ENCODE results near the gene NT5E.

The NT5E gene

GRCh38 chr6:85460921-85461797 is 11.3 kb downstream of the NT5E start:
- DNase-seq, result peak in 1 of 2 experiments; percentile 52

- no peak for DNase-seq
These were observed 11.9 kb downstream of the NT5E start for GRCh38 chr6:85461798-85462170.

GRCh38 chr6:85462673-85463072 is 12.8 kb downstream of the NT5E start:
- no peak for DNase-seq

GRCh38 chr6:85463621-85464259 is 13.9 kb downstream of the NT5E start:
- peak in 1 of 2 experiments; percentile 70 for DNase-seq

- DNase-seq, result peak; percentile 93 to 98
These were observed 14.4 kb downstream of the NT5E start for GRCh38 chr6:85464260-85464644.

GRCh38 chr6:85464722-85465150 is 14.9 kb downstream of the NT5E start:
- peak; percentile 96 to 98 for DNase-seq

GRCh38 chr6:85465762-85466161 is 15.9 kb downstream of the NT5E start:
- DNase-seq, result no peak

GRCh38 chr6:85468326-85468725 is 18.4 kb downstream of the NT5E start:
- no peak for DNase-seq

- DNase-seq, result no peak
These were observed 19.6 kb downstream of the NT5E start for GRCh38 chr6:85469276-85470022.

- DNase-seq, result no peak
These were observed 20.1 kb downstream of the NT5E start for GRCh38 chr6:85470023-85470410.

GRCh38 chr6:85472744-85473143 is 22.9 kb downstream of the NT5E start:
- no peak for DNase-seq

GRCh38 chr6:85473748-85474147 is 23.9 kb downstream of the NT5E start:
- no peak for DNase-seq

GRCh38 chr6:85476532-85476931 is 26.6 kb downstream of the NT5E start:
- no peak for DNase-seq

GRCh38 chr6:85479208-85479607 is 29.3 kb downstream of the NT5E start:
- DNase-seq, result no peak

- no peak for DNase-seq
These were observed 32.5 kb downstream of the NT5E start for GRCh38 chr6:85482206-85482904.

- peak; percentile 57 to 78 for DNase-seq
These were observed 33.2 kb downstream of the NT5E start for GRCh38 chr6:85482905-85483700.

- no peak for DNase-seq
These were observed 34.0 kb downstream of the NT5E start for GRCh38 chr6:85483846-85484245.

- DNase-seq, result no peak
These were observed 35.1 kb downstream of the NT5E start for GRCh38 chr6:85484948-85485347.

GRCh38 chr6:85490516-85491248 is 40.8 kb downstream of the NT5E start:
- peak in 1 of 2 experiments; percentile 54 for DNase-seq

GRCh38 chr6:85493389-85493788 is 43.5 kb downstream of the NT5E start:
- DNase-seq, result no peak
